Measurements from ENCODE around the gene AGER. TPM values are rescaled to one million over a fixed set of nuclear protein-coding genes. Genes with fewer than 3 reads are reported as not detected.
A peak's percentile ranks its signal among the peaks of the same experiment; 100 is the strongest.
"Not testable (repeated sequence)": the region's sequence is repeated elsewhere in the genome, so short reads cannot be mapped to it uniquely, and the experiment has no call there.

Gene AGER
- total RNA-seq, 8 experiments from 2014 or later: 1.4 to 11.8 (median 5.3) TPM

DNA sequence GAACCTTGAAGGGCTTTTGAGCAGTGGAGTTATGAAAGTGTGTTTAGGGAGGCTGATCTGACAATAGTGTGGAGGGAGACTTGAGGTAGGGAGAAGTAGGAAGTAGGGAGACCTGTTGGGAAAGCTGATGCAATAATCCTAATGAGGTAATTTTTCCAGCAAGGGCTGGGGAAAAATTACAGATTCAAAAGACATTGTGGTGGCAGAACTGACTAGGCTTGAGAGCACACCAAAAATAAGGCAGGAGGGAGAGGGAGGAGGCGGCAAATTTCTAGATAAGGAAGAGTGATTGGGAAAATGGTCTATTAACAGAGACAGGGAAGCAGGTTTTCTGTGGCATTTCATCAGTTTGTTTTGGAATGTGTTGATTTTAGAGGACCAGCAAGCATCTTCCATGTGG lies 37.8 kb downstream of the AGER start:
- Histone ChIP-seq H3K4me3 (peak overlapping the region in 1 of 5 donors; percentile 17), H3K4me1 (replicated peaks in 1 of 2) (peaks cover 13 to 14% of the 10 kb centered on the region in 2 donors), H3K27ac (no peak overlapping the region)
- in situ Hi-C loops (cut with MboI; ENCODE audit: low pct_unique_long_range_greater_than_20kb in 2 of 9, low sequenced_read_pairs in 9 of 9, unreplicated experiment in 9 of 9): no loop called here
- 83 to 100% (median 100%) methylated on average over 1 of the region's 1 CpG; no CpG with 5 or more reads in 1 of the 10 experiments for WGBS, 10 experiments
- peak in 4 of 8 experiments; percentile 13 to 64 (median 40) for ATAC-seq (replicated peaks in 6 of 8)

DNA sequence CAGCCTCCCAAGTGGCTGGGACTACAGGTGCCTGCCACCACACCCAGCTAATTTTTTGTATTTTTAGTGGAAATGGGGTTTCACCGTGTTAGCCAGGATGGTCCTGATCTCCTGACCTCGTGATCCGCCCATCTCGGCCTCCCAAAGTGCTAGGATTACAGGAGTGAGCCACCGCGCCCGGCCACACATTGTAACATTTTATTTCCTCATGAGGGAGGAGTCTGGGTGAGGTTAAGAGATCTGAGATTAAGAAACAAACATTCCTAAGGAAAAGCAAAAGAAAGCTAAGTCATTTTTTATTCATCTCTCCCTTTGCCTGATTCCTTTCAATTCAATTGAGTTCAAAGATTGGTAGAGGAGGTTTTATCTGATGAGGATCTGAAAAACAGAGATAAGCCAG lies 39.8 kb downstream of the AGER start:
- 20 to 95% (median 92%) methylated on average over 4 to 7 of the region's 7 CpGs; no CpG with 5 or more reads in 4 of the 10 experiments for WGBS, 10 experiments
- peak in 1 of 8 experiments; percentile 90 for ATAC-seq (replicated peaks in 6 of 8)
- H3K4me3 ChIP-seq; in situ Hi-C loops (cut with MboI; ENCODE audit: low pct_unique_long_range_greater_than_20kb in 2 of 9, low sequenced_read_pairs in 9 of 9, unreplicated experiment in 9 of 9); H3K27ac ChIP-seq: not testable (repeated sequence)
- H3K4me1 ChIP-seq (replicated peaks in 1 of 2): peaks cover 11% of the 10 kb centered on the region in 2 donors

DNA sequence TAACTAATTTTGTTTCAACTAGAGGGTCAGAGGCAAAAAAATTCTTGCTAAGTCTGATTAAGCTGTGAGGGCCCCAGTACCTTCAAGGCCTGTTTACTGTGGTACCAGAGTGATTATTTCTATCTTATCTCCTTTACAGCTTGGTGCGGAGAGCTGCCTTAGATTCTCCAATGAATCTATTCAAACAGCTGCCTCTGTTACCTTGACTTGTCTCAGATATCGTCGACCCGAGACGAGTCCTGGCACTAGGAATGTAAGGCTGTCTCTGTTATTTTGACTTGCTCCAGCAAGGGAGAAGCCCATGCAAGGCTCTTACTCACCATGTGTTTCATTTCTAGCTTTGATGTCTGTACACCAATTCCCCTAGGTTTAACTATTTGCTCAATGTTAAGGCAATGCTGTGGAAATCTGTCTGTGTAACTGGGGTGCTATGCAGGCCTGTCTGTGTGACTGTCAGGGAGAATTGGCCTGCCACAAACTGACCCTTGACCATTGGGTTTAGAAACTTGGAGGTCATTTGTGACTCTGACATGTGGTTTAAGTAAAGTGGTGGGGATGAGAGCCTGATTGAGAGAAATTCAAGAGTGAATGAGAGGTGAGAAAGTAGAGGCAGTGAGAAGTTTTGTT lies 43.5 kb downstream of the AGER start:
- 40 to 88% (median 81%) methylated on average over 2 to 5 of the region's 5 CpGs; no CpG with 5 or more reads in 4 of the 10 experiments for WGBS, 10 experiments
- no peak overlapping the region for H3K27ac ChIP-seq
- no peak for ATAC-seq (replicated peaks in 6 of 8)
- H3K4me1 ChIP-seq (replicated peaks in 1 of 2): no peaks in the 10 kb centered on the region
- H3K4me3 ChIP-seq: no peak overlapping the region
- in situ Hi-C loops (cut with MboI; ENCODE audit: low pct_unique_long_range_greater_than_20kb in 2 of 9, low sequenced_read_pairs in 9 of 9, unreplicated experiment in 9 of 9): no loop called here

DNA sequence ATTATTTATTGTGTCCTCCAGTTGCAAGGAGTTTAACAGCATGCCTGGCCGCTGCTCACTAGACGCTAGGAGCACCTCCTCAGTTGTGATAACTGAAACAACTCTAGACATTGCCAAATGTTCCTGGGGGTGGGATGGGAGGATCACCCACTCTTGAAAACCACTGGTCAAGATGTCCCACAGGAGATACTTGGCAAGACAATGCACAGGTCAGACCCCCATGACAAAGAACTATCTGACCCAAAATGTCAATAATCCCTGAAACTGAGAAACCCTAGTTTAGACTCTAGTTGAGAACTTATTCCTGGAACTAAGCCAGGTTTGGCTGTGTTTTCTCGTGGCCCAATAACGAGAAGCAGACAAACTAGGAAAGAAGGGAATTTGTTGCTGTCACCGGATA lies 44.5 kb downstream of the AGER start:
- in situ Hi-C loops (cut with MboI; ENCODE audit: low pct_unique_long_range_greater_than_20kb in 2 of 9, low sequenced_read_pairs in 9 of 9, unreplicated experiment in 9 of 9): no loop called here
- Histone ChIP-seq H3K4me3 (no peak overlapping the region), H3K4me1 (replicated peaks in 1 of 2) (no peaks in the 10 kb centered on the region), H3K27ac (no peak overlapping the region)
- no peak for ATAC-seq (replicated peaks in 6 of 8)
- WGBS, 10 experiments: 17 to 91% (median 79%) methylated on average over 1 to 4 of the region's 5 CpGs; no CpG with 5 or more reads in 4 of the 10 experiments

DNA sequence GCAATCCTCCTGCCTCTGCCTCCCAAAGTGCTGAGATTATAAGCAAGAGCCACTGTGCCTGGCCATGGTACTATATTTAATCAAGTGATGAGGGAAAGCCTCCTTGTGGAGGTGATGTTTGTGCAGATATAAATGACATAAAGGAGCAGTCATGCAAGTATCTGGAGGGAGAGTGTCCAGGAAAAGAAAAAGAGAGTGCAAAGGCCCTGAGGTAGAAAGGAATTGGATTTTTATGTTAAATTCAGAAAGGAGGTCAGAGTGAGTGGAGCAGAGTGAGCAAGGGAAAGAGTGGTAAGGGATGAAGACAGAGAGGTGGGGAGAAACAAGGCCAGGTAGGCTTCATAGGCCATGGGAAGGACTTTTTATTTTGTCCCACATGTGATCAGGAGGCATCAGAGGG lies 46.6 kb downstream of the AGER start:
- in situ Hi-C loops (cut with MboI; ENCODE audit: low pct_unique_long_range_greater_than_20kb in 2 of 9, low sequenced_read_pairs in 9 of 9, unreplicated experiment in 9 of 9): no loop called here
- Histone ChIP-seq H3K27ac (no peak overlapping the region), H3K4me1 (replicated peaks in 1 of 2) (no peaks in the 10 kb centered on the region), H3K4me3 (no peak overlapping the region)
- no peak for ATAC-seq (replicated peaks in 6 of 8)

DNA sequence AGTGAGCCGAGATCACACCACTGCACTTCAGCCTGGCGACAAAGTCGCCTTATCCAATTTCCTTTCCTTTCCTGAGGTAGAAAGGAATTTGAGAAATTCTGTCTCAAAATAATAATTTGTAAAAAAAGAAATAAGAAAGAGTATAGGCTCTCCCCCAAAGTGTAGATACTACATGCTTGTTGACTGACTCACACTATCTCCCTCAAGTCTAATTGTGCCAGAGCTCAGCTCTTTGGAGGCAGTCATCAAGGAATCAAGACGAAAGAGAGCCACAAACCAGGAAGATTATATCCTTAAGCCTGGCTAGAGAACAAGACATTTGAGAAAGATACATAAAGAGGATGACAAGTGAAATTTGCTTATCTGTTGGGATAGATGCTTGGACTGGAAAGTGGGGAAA lies 50.3 kb downstream of the AGER start:
- no peak for ATAC-seq (replicated peaks in 6 of 8)
- in situ Hi-C loops (cut with MboI; ENCODE audit: low pct_unique_long_range_greater_than_20kb in 2 of 9, low sequenced_read_pairs in 9 of 9, unreplicated experiment in 9 of 9): no loop called here
- Histone ChIP-seq H3K4me3 (no peak overlapping the region), H3K27ac (no peak overlapping the region), H3K4me1 (replicated peaks in 1 of 2) (peaks cover 8 to 9% of the 10 kb centered on the region in 2 donors)
- WGBS, 10 experiments: 0 to 83% (median 63%) methylated on average over 1 to 3 of the region's 4 CpGs

DNA sequence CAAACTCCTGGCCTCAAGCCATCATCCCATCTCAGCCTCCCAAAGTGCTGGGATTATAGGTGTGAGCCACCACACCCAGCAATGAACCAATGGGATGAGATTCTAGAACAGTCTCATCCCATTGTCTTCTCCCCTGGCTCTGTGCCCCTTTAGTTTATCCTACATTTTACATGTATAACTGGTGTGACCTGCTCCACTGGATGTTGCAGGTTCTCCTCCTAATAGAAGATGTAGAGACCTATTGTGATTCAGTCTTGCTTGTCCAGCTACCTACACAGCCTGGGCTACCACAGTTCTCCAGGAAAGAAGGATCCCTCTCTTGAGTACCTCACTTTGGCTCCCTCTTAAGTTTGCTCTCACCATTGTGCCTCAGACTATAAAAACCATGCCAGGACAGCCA lies 51.9 kb downstream of the AGER start:
- in situ Hi-C loops (cut with MboI; ENCODE audit: low pct_unique_long_range_greater_than_20kb in 2 of 9, low sequenced_read_pairs in 9 of 9, unreplicated experiment in 9 of 9): no loop called here
- no peak for ATAC-seq (replicated peaks in 6 of 8)
- no peak overlapping the region for H3K27ac ChIP-seq

DNA sequence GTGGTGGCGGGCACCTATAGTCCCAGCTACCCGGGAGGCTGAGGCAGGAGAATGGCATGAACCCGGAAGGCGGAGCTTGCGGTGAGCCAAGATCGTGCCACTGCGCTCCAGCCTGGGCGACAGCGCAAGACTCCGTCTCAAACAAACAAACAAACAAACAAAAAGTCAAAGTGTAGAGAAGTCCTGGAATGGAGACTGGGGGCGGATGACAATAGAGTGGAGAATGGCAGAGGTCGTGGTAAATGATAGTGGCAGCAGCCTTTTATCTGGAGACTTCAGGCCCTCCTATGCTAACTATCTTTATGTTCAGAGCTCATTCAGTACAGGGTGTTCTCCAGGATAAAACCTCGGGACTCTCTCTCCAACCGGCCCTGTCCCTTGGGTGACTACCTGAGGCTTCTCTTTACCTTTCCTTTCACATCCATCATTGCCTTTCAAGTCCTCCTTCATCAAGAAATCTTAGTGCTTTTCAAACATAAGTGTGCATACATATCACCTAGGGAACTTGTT lies 52.6 kb downstream of the AGER start:
- ATAC-seq (replicated peaks in 6 of 8): no peak
- WGBS, 10 experiments: 65 to 100% (median 91%) methylated on average over 1 to 6 of the region's 14 CpGs; no CpG with 5 or more reads in 4 of the 10 experiments
- Histone ChIP-seq H3K27ac (no peak overlapping the region), H3K4me3 (no peak overlapping the region), H3K4me1 (replicated peaks in 1 of 2) (peaks cover 19 to 20% of the 10 kb centered on the region in 2 donors)
- in situ Hi-C loops (cut with MboI; ENCODE audit: low pct_unique_long_range_greater_than_20kb in 2 of 9, low sequenced_read_pairs in 9 of 9, unreplicated experiment in 9 of 9): no loop called here

More for the DNA sequence above, 51.9 kb downstream of the AGER start:
- peaks cover 15 to 16% of the 10 kb centered on the region in 2 donors for H3K4me1 ChIP-seq (replicated peaks in 1 of 2)
- no peak overlapping the region for H3K4me3 ChIP-seq

Other genes with a start within 250 kb of the AGER start
- 100 to 1,000 TPM in 1 of 8 experiments, 10 to 100 TPM in 3, 1 to 10 TPM in 4; 2.3 to 300 (median 12.7) TPM for gene CFB, start 238.2 kb downstream of the AGER start, total RNA-seq
- 10 to 100 TPM; 50.3 to 91.1 (median 72.3) TPM for gene NELFE, start 225.3 kb downstream of the AGER start, total RNA-seq
- 10 to 100 TPM; 30.6 to 68.4 (median 52.9) TPM for gene SKIC2, start 225.1 kb downstream of the AGER start, total RNA-seq
- gene DXO, start 212.1 kb downstream of the AGER start, total RNA-seq: 10 to 100 TPM; 15.3 to 26.9 (median 22.9) TPM
- gene C4A, start 202.2 kb downstream of the AGER start, total RNA-seq: 100 to 1,000 TPM in 1 of 8 experiments, 10 to 100 TPM in 4, 1 to 10 TPM in 3; 3.1 to 631 (median 17.1) TPM
- 100 to 1,000 TPM in 1 of 8 experiments, 10 to 100 TPM in 4, 1 to 10 TPM in 3; 2.5 to 575 (median 14.2) TPM for gene C4B, start 169.5 kb downstream of the AGER start, total RNA-seq
- 1 to 10 TPM in 2 of 8 experiments, under 1 TPM in 6; 0.16 to 8.7 (median 0.77) TPM for gene CYP21A2, start 145.8 kb downstream of the AGER start, total RNA-seq
- gene TNXB, start 74.9 kb downstream of the AGER start, total RNA-seq: 10 to 100 TPM in 2 of 8 experiments, 1 to 10 TPM in 5, under 1 TPM in 1; 0.81 to 84.8 (median 3.1) TPM
- 10 to 100 TPM; 25.6 to 59.0 (median 45.1) TPM for gene ATF6B, start 56.0 kb downstream of the AGER start, total RNA-seq
- 10 to 100 TPM in 1 of 8 experiments, 1 to 10 TPM in 7; 4.4 to 11.9 (median 6.4) TPM for gene FKBPL, start 54.0 kb downstream of the AGER start, total RNA-seq
- gene PRRT1, start 32.3 kb downstream of the AGER start, total RNA-seq: 1 to 10 TPM in 4 of 8 experiments, under 1 TPM in 4; 0.50 to 2.9 (median 1.1) TPM
- 10 to 100 TPM; 18.9 to 41.5 (median 30.9) TPM for gene PPT2, start 30.1 kb downstream of the AGER start, total RNA-seq
- 10 to 100 TPM in 4 of 8 experiments, 1 to 10 TPM in 4; 5.6 to 23.9 (median 9.9) TPM for gene EGFL8, start 19.7 kb downstream of the AGER start, total RNA-seq
- gene AGPAT1, start 8.2 kb downstream of the AGER start, total RNA-seq: 10 to 100 TPM; 44.5 to 84.4 (median 67.4) TPM
- gene RNF5, start 5.8 kb downstream of the AGER start, total RNA-seq: 100 to 1,000 TPM in 4 of 8 experiments, 10 to 100 TPM in 4; 40.1 to 152 (median 98.5) TPM
- gene PBX2, start 5.9 kb upstream of the AGER start, total RNA-seq: 10 to 100 TPM; 25.9 to 78.8 (median 48.0) TPM
- gene GPSM3, start 8.4 kb upstream of the AGER start, total RNA-seq: 1 to 10 TPM in 7 of 8 experiments, under 1 TPM in 1; 0.60 to 7.7 (median 1.4) TPM
- 1 to 10 TPM; 1.3 to 6.7 (median 4.5) TPM for gene NOTCH4, start 39.8 kb upstream of the AGER start, total RNA-seq
- under 1 TPM in 5 of 8 experiments, not detected in 3; 0.09 to 0.76 (median 0.41) TPM for gene TSBP1, start 187.7 kb upstream of the AGER start, total RNA-seq
- 1 to 10 TPM in 1 of 8 experiments, under 1 TPM in 1, not detected in 6; 0.17 to 1.8 TPM for gene BTNL2, start 222.9 kb upstream of the AGER start, total RNA-seq